ENCODE measurements around the gene PPP1R27. TPM values are rescaled to one million over a fixed set of nuclear protein-coding genes. Genes with fewer than 3 reads are reported as not detected.

Gene PPP1R27
- total and polyA plus RNA-seq, 2 donors (not counting 3 experiments of a cell fraction or from before 2014, with no cell fraction given): not detected

DNA sequence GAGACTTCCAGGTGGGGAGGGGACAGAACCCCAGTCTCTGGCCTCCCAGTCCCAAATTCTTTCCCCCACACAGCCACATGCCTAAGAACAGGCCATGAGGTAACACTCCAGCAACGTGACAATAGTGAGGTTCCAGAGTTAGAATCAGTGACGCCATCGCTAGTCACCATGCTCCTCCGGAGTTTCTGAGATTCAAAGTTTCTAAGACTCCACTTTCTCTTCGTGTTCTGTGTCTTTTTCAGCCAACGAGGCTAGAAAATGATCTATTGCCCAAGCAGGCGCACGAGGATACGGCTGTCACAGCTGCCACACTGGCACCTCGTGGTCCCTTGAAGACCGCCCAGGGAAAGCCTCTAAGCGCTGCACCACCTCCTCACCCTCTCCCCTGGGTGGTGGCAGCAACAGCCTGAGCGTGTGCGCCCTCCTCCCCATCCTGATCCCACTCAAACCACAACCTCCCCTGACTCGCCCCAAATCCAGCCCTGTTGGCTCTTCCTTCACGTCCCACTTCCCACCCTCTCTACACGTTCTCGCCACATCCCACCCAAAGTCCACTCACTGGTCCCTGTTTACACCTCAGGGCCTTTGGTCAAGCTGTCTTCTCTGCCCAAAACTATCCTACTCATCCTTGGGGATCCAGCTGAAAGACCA lies 2.8 kb downstream of the PPP1R27 start:
- no peak for DNase-seq (ENCODE audit: low read depth, low spot score)
- Histone ChIP-seq H3K27ac (ENCODE audit: insufficient read depth, low read depth, low read length) (peak overlapping the region; percentile 40), H3K36me3 (ENCODE audit: control insufficient read depth in 2 of 2, extremely low read depth in 1 of 2, insufficient read depth in 2 of 2, low read length in 2 of 2) (peaks cover 0 to 1% of the 10 kb centered on the region in 2 experiments), H3K79me2 (ENCODE audit: control insufficient read depth, insufficient read depth, low read length) (peaks cover 9% of the 10 kb centered on the region), H2AFZ (ENCODE audit: low read depth, low read length) (peak overlapping the region; percentile 80), H4K20me1 (replicated peaks; ENCODE audit: control insufficient read depth, extremely low read depth, insufficient read depth, low read length) (no peaks in the 10 kb centered on the region), H3K4me2 (ENCODE audit: insufficient read depth, low read length) (peak overlapping the region; percentile 61), H3K9me1 (replicated peaks; ENCODE audit: control insufficient read depth, extremely low read depth, insufficient read depth, low read length) (no peaks in the 10 kb centered on the region), H3K27me3 (ENCODE audit: control insufficient read depth in 2 of 2, insufficient read depth in 2 of 2, low read length in 2 of 2) (no peaks in the 10 kb centered on the region), H3K4me1 (ENCODE audit: control insufficient read depth, extremely low read depth, insufficient read depth, low read length) (peaks cover 11% of the 10 kb centered on the region), H3K9ac (replicated peaks; ENCODE audit: extremely low read depth, insufficient read depth, low read length) (peak overlapping the region; percentile 85), H3K4me3 (replicated peaks in 1 of 3; ENCODE audit: insufficient read depth in 1 of 3, low read depth in 1 of 3, low read length in 3 of 3) (peak overlapping the region; percentile 59 to 72 (median 68)), H3K9me3 (replicated peaks; ENCODE audit: control insufficient read depth, insufficient read depth, low read length) (no peaks in the 10 kb centered on the region)
- BruUV-seq (replicated peaks): no TSS peak
- intact Hi-C loops (cut with micrococcal nuclease) (no loop called here), dilution Hi-C loops (cut with MboI; ENCODE audit: extremely low pct_ligation_motif_present, low sequenced_read_pairs) (no loop called here)
- TF ChIP-seq, protein P1, sequence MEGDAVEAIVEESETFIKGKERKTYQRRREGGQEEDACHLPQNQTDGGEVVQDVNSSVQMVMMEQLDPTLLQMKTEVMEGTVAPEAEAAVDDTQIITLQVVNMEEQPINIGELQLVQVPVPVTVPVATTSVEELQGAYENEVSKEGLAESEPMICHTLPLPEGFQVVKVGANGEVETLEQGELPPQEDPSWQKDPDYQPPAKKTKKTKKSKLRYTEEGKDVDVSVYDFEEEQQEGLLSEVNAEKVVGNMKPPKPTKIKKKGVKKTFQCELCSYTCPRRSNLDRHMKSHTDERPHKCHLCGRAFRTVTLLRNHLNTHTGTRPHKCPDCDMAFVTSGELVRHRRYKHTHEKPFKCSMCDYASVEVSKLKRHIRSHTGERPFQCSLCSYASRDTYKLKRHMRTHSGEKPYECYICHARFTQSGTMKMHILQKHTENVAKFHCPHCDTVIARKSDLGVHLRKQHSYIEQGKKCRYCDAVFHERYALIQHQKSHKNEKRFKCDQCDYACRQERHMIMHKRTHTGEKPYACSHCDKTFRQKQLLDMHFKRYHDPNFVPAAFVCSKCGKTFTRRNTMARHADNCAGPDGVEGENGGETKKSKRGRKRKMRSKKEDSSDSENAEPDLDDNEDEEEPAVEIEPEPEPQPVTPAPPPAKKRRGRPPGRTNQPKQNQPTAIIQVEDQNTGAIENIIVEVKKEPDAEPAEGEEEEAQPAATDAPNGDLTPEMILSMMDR (IDR thresholded peaks at IDR 0.05; ENCODE audit: extremely low read depth in 1 of 2, insufficient read depth in 1 of 2, low read depth in 1 of 2, low read length in 2 of 2): no peak
- TF ChIP-seq JUN (IDR thresholded peaks at IDR 0.05; ENCODE audit: borderline replicate concordance, insufficient read depth, insufficient read length, low read depth): no peak
- no peak for TF ChIP-seq POLR2A (IDR thresholded peaks at IDR 0.05; ENCODE audit: low read depth, low read length)
- no peak for TF ChIP-seq MYC (IDR thresholded peaks at IDR 0.05; ENCODE audit: low read depth, low read length)
- TF ChIP-seq POLR2AphosphoS5 (IDR thresholded peaks at IDR 0.05; ENCODE audit: insufficient read depth, low read depth, low read length): no peak
- no peak for TF ChIP-seq FOS (IDR thresholded peaks at IDR 0.05; ENCODE audit: borderline replicate concordance, insufficient read depth, low read length)
- no peak for TF ChIP-seq GATA2 (IDR thresholded peaks at IDR 0.05; ENCODE audit: insufficient read depth, insufficient read length, low read depth, low read length)
- no peak for TF ChIP-seq EZH2 (IDR thresholded peaks at IDR 0.05; ENCODE audit: borderline replicate concordance, low read depth, low read length, severe bottlenecking)
- TF ChIP-seq, protein P2, sequence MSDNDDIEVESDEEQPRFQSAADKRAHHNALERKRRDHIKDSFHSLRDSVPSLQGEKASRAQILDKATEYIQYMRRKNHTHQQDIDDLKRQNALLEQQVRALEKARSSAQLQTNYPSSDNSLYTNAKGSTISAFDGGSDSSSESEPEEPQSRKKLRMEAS (IDR thresholded peaks at IDR 0.05; ENCODE audit: insufficient read depth, insufficient read length): no peak
- no peak for FAIRE-seq
- ChIA-PET POLR2A (no interaction called here), CTCF (interaction anchor here (2.5 kb wide), 1 partner anchor 11 kb away, joined by 20 read pairs; no protein-coding TSS in a partner anchor)

Data from endothelial cell of umbilical vein (primary cell).